GM18868 (cell line): Measurements from ENCODE around the gene FRAS1.
"Not testable (repeated sequence)": the region's sequence is repeated elsewhere in the genome, so short reads cannot be mapped to it uniquely, and the experiment has no call there.

Source experiments
- ATAC-seq: cut with Tn5 transposase; IDR thresholded peaks from one replicate; pipeline ENCODE4 v1.9.1; 2021; ENCODE audit warnings: mild to moderate bottlenecking, moderate library complexity; ENCODE audit not compliant: unreplicated experiment

Gene FRAS1

GRCh38 chr4:78162342-78162741, 105.2 kb downstream of the FRAS1 start:
- ATAC-seq: no peak

DNA sequence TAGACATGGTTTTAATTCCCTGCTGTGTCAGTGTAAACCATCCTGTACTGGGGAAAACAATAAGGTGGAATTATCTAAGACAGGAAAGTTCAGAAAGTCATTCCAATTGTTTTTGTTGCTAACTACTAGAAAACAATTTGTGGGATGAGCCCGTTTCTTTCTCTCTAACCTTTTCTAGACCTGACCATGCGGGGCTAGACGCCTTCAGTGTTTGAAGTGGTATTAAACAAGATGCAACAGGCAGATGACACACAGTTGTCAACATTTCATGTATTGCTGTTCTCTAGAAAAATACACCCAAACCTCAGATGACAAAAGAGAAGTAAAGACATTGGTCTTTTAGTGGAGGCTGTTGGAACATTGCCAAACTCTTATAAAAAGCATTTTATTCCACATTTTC, 105.7 kb downstream of the FRAS1 start:
- no peak for ATAC-seq

GRCh38 chr4:78165758-78166157, 108.6 kb downstream of the FRAS1 start:
- no peak for ATAC-seq

- ATAC-seq: no peak
These were observed 109.5 kb downstream of the FRAS1 start for GRCh38 chr4:78166622-78167021.

- ATAC-seq: no peak
These were observed 110.4 kb downstream of the FRAS1 start for GRCh38 chr4:78167510-78167909.

- ATAC-seq: no peak
These were observed 110.9 kb downstream of the FRAS1 start for GRCh38 chr4:78168029-78168428.

GRCh38 chr4:78169728-78170127, 112.6 kb downstream of the FRAS1 start:
- no peak for ATAC-seq

DNA sequence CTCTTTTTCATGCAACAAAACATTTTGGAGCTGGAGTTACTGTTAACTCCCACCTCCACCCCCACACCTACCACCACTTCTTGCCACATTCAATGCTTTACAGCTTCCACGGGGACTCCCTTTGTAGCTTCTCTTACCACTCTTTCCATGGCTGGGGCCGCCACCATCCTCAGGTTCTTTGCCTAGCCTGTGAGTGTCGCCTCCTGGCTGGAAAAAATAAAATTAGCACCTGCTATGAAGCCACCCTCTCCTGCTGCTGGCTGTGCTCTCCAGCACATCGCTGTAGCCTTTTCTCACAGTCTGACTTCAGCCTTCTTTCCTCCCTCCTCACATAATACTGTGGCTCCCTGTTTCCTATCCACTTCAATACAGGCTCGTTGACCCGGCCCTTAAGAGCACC, 114.4 kb downstream of the FRAS1 start:
- ATAC-seq: no peak

DNA sequence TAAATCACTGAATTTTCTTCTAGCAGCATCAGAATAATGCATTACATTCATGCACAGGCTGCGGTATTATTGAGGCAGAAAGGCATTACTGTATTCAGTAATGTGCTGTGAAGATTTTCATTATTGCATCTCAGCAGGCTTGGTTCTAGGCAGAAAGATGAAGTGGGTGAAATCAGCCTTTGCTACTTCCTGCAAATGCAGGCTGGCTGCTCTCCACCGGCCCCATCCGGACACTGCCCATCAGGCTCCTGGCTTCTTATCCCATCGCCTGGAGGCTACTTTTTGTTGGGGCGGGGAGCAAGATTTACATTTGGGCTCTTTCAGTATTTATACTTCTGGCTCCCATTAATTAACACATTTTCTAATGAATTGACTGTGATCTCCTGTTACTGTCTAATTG, 117.8 kb downstream of the FRAS1 start:
- no peak for ATAC-seq

- ATAC-seq: no peak
These were observed 122.1 kb downstream of the FRAS1 start for GRCh38 chr4:78179196-78179595.

GRCh38 chr4:78181681-78182234, 124.6 kb downstream of the FRAS1 start:
- ATAC-seq: not testable (repeated sequence)

- no peak for ATAC-seq
These were observed 127.5 kb downstream of the FRAS1 start for GRCh38 chr4:78184584-78184983.

- ATAC-seq: no peak
These were observed 128.0 kb downstream of the FRAS1 start for GRCh38 chr4:78185117-78185516.

DNA sequence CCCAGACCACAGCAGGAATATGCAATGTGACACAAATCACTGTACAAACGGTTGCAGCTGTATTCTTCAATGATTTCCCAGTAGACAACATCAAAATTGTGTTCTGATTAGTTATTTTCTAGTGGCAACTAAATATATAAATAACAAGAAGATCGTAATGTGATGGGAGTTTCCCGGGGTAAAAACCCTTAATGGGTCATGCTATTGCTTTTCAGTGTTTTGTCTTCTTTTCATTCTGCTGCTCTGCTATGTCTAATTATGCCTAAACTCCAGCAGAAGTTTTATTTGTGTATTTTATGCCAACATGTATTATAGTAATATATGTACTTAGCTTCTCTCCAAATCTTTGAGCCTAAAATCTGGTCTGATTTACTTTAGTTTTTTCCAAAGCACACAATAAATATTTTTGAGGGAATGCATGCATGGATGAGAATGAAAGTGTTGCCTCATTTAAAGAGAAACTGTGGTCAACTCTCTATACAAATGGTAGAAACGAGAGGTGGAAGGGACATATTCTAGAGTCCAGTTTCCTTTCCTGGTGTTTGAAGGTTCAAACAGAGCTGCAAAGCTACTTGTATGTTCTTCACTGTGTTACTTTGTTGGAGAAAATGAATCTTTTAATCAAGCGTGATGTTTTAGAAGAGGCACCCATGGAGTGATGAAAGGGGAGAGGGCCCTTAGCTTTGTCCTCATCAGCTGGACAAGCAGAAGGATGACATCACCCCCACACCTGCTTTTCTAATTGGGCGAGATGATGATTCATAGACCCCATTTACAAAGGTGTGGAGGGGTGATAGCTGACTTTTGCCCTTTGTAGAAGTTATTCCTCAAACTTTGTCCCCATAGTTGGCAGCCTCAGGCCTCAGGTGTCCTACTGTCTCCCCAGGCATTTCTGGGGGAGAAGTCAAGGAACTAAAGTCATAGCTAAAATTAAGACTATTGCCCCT, 129.7 kb downstream of the FRAS1 start:
- no peak for ATAC-seq

GRCh38 chr4:78190068-78190467, 132.9 kb downstream of the FRAS1 start:
- ATAC-seq: no peak

GRCh38 chr4:78190595-78190994, 133.5 kb downstream of the FRAS1 start:
- no peak for ATAC-seq

GRCh38 chr4:78197947-78198346, 140.8 kb downstream of the FRAS1 start:
- ATAC-seq: no peak

DNA sequence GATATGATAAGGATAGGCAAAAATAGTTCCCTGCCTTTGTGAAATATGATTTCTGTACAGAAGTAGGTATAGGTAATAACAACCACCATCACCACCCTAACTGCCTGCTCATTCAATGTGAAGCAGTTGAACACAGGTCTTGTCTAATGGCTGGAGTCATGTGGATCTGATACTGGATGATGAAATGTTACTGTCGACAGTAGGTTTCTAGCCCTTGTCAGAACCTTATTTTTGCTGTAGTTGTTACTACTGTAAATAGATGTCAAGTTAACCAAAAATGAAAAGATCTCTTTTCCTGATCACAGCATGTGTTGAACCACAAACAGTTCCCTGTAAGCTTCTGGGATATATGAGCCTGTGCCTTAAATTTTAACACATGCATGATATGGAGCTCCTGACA, 142.9 kb downstream of the FRAS1 start:
- no peak for ATAC-seq

- ATAC-seq: no peak
These were observed 143.8 kb downstream of the FRAS1 start for GRCh38 chr4:78200949-78201348.

GRCh38 chr4:78204176-78204575, 147.1 kb downstream of the FRAS1 start:
- no peak for ATAC-seq

GRCh38 chr4:78205591-78205990, 148.5 kb downstream of the FRAS1 start:
- ATAC-seq: no peak

DNA sequence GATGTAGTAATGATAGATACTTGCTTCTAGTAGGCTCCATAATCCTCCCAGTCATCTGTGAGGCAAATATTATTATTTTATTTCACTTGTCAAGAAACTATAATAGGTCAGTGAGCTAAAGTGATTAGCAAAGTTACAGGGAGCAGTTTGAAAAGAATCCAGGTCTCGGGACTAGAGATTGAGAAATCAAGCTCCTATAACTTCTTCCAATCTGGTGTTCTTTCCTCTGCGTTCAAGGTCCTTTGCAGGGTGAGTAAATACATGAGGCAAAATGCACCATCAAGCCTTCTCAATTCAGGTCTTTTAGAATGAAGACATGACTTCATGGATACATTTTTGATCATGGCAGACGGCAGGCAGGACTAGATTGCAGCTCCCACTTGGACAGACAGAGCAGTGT, 150.4 kb downstream of the FRAS1 start:
- ATAC-seq: no peak
